NCI-H446 treated with DMSO at 0.1 percent for 48 hours (cell line): ENCODE data around the gene ADGRG2.
"Not testable (repeated sequence)": the region's sequence is repeated elsewhere in the genome, so short reads cannot be mapped to it uniquely, and the experiment has no call there.

Source experiments
- DNase-seq: peaks from one replicate; lab custom pipeline; 2025; lab: John Stamatoyannopoulos, UW

The ADGRG2 gene

DNA sequence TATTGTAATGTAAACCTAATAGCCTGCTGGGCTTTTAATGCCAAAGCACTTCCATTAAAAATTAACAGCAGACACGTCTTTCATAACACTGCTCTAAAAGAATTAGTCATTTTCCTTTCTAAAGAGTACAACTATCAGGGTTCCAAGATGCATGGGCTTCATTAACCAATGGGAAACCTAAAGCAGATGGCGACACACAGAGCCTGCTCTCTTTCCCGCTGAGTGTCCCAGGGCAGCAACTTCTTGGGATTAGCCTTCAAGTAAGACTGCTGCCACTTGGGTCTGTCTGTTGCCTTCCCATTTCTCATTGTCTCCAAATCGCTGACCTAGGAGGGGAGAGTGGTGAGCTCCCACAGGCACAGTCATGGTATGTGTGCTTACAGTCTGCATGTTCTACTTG, 124.4 kb downstream of the ADGRG2 start:
- no peak for DNase-seq

DNA sequence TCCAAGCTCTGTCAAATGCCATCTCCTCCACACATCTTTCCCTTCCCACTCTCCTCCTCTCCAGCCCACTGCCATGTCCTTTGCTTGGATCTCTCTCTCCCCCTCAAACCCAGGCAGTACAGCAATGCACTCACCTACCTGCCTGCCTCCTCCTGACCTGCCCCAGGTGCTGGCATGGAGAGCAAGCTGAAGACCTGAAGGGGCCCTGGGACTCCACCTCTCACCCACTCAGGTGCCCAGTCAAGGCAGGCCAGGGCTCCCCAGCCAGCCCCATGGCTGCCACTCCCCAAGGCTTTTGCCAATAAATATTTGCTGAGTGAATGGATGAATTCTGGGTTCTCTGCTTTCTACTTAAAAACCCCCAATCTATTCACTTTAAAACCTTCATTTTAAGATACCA, 125.7 kb downstream of the ADGRG2 start:
- no peak for DNase-seq

DNA sequence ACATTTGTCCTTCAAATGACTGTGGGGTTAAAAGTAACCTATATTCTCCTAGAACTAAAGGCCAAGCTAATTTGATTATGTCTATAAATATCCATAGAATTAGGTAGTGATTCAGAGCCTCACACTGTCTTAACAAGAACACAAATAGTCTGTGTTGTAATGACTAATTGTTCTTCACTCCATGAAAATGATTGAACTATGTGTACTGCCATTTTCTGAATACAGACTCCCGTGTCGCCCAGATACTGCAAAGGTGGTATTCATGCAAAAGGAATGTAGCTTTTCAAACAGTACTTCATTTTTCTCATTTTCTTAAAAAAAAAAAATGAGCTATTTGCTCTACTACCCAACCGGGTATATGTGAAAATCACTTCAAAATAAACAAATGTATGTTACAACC, 127.0 kb downstream of the ADGRG2 start:
- no peak for DNase-seq

DNA sequence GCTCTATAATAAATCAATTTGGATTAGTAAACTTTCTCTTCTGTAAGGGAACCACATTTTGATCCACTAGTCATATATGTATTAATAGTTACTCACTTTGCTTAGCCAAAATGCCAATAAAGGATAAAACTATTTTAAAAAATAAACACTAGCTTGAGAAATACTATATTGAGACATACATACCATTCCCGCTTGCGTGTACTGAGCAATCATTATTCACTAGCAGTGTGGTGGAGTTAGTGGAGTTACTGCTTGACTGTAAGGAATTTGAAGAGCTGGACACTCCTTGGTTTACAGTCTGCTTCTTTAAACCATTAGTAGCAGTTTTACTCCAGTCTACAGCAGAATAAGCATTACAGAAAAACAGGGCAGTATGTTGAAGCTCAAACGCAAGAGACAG, 127.6 kb downstream of the ADGRG2 start:
- DNase-seq: no peak

DNA sequence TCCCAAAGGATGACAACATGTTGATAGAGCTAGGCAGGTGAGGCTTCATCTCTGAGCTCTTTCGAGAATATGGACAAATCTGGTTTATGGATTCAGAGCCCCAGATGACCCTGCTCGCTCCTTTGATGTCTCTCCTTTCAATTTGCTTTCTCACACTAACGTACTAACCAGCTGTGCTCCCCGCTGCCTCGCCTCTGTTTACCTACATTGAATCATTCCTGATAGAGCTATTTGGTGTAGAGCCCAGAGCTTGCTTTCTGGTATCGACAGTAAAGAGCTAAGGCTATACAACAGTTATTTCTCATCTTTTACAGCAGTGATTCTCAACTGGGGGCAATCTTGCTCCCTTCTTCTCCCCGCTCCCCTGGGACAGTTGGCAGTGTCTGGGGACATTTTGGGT, 129.4 kb downstream of the ADGRG2 start:
- DNase-seq: no peak

DNA sequence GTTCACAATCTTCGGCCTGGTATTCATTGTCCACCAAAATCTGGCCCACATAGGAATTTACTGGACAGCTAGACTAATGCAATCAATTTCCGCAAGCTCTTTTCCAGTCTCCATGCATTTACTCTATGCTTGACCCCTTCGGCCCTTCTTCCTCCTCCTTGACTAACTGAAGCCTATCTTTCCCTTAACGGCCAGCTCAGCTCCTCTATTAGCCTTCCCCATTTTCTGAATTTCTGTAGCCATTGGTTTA, 137.2 kb downstream of the ADGRG2 start:
- no peak for DNase-seq

DNA sequence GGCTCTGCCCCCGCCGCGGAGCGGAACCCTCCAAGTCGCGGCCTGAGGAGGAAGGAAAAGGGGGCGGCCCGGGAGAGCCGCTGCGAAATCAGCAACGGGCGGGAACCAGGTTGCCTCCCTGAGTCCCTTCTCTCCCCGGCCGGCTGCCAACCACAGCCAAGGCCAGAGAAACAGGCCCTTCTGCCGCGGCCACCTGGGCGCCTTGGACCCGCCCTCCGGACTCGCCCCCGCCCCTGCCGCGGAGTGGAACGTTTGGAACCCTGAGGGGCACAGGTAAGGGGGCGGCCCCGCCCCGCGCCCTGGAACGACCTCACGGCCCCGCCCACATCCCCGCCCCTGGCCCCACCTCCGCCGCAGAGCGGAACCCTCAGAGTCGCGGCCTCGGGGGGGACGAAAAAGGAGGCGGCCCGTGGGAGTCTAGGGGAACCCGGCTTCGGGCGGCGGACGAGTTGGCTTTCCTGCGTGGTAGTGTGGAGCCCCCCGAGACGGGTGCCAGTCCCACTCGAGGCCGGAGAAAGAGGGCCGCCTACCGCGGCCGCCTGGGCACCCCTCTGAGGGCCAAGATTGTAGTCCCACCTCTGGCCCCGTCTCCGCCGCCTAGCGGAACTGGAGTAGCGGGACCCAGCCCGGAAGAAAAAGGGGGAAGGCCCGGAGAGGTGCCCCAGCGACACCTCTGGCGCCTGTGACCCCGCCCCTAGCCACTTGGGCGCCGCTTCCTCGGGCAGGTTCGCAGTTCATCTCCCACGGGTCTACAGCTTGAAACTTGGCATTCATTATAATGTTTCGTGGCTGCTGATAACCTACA, 137.7 kb downstream of the ADGRG2 start:
- peak; percentile 47 for DNase-seq

DNA sequence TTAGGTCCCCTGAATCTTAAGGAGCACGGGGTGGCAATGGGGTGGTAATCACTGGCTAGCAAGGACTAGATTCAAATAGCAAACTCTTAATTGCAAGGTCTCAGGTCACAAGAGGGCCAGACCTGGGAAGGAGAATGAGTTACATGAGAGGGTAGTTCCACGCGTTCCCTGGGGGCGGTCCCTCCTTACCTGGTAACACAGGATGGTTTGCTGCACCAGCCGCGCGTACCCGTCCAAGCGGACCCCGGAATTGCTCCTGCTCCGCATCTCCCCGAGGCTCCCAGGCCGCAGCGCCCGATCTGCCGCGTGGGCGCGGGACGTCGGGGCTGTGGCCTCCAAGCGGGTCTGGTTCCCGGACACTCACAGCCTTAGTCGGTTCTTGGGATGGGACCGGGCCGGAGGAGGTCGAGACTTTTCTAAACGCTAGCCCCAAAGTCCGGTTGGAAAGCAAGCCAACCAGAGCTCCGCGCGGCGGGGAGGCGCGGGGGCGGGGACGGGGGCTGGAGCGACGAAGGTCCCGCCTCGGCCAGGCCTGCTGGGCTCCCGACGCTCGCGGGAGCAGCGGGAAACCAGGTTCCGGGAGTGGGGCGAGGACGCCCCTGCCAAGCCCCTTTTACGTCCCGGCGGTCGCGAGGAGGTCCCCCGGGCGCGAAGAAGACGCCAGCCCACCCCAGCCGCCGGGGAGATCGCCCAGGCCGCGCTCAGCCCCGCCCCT, 138.4 kb downstream of the ADGRG2 start, which contains the start of gene PHKA2:
TSS of gene PHKA2 (minus strand) at position 449 of the 715 bp plus-strand sequence. CDS start at position 267, 182 bp downstream.
- no peak for DNase-seq

DNA sequence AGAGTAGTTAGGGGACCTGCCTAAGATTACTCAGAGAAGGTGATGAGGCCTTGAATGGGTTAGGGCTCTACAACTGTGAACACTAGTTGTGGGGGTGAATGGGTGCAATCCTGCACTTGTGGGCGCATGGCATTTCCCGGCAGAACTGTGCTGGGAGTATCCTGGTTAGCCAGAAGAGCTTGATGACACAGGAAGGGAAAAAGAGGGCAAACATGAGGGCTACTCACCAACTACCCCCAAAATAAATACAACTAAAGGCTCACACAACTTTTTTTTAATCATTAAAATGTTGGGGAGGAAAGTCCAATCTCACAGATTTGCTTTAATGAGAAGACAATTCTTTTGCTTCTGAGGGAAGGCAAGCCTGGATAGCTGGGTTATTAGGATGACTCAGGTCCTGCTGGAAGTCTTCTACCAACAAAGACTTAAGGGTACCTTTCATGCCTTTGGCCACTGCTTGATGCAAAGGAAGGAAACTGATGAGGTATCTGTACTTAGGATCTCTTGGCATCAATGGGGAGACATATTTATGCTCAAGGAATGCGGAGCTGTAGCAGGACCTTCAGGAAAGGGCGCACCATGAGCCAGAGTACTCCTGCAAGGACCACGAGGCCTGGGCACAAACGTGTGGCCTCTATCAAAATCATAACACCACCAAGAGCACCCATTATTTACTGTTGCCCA, 141.0 kb downstream of the ADGRG2 start:
- DNase-seq: no peak

DNA sequence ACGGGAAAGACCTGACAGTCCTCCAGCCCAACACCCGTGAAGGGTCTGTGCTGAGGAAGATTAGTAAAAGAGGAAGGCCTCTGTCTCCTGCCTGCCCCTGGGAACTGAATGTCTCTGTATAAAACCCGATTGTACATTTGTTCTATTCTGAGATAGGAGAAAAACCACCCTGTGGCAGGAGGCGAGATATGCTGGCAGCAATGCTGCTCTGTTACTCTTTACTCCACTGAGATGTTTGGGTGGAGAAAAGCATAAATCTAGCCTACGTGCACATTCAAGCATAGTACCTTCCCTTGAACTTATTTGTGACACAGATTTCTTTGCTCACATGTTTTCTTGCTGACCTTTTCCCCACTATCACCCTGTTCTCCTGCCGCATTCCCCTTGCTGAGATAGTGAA, 142.0 kb downstream of the ADGRG2 start:
- not testable (repeated sequence) for DNase-seq

DNA sequence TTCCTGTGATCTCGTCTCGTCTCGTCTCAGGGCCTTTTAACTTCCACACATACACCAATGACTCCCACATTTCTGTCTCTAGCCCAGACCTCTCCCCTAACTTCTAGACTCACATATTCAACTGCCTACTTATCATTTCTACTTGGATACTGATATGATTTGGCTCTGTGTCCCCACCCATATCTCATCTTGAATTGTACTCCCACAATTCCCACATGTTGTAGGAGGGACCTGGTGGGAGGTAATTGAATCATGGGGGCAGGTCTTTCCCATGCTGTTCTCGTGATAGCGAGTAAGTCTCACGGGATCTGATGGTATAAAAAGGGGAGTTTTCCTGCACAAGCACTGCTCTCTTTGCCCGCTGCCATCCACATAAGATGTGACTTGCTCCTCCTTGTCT, 147.3 kb downstream of the ADGRG2 start:
- no peak for DNase-seq

DNA sequence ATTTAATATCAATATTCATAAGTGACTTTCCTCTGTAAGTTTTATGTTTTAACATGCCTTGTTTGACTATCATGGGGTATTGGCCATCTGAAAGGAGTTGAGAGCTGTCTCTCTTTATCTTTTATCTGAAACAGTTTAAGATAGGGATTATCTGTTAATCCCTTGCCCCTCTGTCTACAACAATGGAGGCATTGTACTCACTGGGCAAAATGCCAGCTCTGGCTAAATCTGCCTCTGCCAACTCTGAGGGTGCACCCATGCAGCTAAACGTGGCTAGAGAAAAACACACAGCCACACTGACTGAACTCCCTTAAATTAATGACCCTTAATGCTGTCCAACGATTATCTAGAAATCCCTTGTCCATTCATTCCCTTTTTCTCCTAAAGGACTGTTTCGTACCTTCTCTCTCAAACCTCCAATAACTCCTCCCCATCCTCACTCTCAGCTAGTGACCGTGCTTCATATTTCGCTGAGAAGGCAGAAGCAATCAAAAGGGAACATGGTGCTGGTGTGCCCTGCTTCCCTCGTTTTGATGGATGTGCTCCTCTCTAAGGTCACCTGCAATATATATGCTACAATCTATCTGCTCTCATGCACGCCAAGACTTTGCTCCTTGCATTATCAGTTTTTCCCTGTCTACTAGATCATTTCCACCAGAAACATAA, 148.6 kb downstream of the ADGRG2 start:
- no peak for DNase-seq

DNA sequence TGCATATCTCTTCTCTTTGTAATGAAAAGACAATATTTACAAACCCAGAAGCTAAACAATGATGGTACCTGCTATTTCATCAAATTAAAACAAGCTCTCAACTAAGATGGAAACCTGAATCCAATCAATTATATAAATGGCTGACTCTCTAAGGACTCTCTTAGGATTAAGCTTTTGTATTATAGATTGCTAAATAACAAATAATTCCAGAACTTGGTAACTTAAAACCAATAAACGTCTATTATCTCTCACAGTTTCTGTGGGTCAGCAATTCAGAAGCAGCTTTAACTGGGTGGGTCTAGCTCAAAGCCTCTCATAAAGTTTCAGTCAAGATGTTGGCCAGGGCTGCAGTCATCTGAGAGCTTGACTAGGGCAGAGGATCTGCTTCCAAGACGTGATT, 150.8 kb downstream of the ADGRG2 start:
- DNase-seq: no peak

DNA sequence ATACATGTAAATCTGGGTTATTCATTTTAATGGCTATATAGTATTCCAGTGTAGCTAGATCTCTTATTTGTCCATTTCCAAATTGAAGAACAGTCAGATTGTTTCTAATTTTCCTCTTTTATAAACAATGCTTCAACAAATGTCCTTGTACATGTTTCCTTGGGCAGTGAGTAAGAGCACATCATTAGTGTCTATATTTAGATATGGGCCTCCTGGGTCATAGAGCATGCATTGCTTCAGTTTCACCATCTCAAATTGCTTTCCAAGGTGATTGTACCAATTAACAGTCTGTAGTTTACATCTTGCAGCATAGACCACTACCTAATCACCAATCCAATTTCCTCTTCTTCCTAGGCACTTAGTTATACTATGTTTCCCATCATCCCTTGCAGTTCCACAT, 151.8 kb downstream of the ADGRG2 start:
- no peak for DNase-seq

DNA sequence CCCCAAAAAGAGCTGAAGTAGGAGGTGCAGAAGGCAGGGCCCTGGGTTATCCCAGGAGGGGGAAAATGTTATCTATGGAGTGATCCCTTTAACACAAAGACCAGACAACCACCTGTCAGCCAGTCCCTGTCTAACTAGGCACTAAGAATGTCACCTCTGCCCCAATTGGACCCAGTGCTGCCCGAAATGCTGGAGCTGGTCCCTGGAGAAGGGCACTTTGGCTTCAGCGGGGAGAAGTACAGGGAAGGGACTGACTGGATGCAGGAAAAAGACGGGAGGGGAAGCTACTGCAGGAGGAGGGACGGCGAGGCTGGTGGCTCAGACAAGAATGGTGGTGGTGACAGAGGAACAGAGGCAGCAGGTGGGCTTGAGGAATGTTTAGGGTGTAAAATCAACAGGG, 155.6 kb downstream of the ADGRG2 start:
- DNase-seq: no peak

DNA sequence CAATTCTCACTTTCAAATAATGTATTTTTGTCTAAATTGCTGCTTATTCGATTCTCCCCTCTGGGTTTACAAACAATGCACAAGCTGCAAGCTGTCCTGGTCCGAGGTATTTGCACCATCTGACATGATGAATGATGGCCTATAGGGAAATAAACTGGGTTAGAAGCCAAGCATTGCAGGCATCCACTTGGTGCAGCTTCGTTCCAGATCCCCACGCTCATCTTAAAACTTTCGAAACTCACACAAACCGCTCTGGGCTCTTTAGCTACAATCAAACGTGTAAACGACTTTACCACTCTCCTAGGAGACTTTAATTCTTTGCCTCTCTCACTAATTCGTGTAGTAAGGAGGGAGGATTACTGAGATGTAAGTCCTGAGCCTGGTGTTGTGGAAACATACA, 157.4 kb downstream of the ADGRG2 start:
- no peak for DNase-seq

DNA sequence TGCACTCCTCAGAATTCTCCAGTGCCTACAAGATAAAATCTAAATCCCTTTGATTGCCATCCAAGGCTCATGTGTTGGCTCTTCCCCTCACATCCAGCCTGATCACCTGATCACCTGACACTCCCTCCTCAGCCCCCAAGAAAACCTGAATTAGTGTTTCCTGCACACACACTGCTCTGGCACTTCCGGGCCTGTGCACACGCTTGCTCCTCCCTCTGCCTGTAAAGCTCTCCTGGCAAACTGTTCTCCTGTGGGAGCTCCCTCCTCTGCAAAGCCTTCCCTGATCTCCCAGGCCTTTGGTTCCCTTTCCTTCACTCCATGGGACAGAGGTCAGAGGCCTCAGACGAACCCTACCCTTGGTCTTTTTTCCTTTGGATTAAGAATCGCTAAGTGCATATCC, 158.2 kb downstream of the ADGRG2 start:
- no peak for DNase-seq

DNA sequence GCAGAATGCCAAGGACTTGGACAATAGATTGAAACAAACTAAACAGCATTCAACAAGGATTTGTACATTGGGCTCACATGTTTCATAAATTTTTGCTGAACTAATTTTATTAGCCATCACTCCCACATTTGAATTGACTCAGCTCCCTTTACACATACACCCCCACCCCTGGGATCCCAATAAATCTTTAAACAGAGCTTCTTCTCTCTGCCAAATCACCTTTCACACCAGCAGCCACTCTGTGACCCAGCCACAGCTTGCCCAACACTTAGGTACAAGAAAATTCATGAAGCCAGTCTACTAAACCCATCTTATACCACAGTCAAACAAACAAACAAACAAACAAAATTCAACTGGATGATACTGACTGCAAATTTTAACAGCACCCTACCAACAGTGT, 159.9 kb downstream of the ADGRG2 start:
- DNase-seq: no peak

DNA sequence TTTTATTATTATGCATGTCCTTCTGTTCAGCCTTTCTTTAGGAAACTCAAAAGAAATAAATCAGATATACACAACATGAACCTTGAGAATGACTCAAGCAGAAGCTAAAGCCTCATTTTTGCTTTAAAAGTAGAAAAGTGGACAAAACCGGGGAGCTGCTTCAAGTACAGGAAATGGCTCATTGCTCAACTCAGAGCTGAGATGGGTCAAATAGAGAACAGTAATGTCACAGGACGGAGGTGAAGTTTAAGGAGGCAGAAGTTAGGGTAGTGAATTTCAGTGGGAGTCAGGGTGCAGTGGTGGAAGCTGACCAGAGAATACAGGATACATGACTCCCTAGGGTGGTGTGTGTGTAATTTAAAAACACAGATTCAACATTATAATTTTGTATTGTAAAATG, 160.6 kb downstream of the ADGRG2 start:
- DNase-seq: no peak

DNA sequence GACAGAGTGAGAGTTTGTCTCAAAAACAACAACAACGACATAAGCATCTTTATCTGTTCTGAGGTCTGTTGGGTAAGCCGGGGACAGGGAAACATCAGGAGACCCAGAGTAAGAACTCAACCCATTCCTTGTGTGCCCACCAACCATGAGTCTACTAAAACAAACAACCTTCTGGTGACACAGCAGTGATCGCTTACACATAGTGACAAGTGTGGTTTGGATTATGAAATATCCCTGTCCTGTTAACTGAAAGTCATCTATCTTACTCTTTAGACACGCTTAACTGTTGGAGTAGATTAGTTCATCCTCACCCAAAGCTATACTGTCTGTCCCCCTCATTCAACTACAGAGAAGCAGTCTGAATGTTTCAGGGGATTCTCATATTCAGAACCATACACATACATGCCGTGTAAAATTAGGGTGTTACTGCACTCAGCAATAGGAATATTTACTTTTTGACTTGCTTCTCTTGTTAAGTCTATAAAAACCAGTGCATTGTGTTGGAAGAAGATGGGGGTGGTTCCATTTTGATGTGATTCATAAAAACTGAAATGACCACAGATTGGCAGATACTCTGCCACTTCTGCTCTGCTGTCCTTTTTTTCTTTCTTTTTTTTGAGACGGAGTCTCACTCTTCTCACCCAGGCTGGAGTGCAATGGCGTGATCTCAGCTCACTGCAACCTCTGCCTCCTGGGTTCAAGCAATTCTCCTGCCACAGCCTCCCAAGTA, 165.8 kb downstream of the ADGRG2 start:
- DNase-seq: no peak

DNA sequence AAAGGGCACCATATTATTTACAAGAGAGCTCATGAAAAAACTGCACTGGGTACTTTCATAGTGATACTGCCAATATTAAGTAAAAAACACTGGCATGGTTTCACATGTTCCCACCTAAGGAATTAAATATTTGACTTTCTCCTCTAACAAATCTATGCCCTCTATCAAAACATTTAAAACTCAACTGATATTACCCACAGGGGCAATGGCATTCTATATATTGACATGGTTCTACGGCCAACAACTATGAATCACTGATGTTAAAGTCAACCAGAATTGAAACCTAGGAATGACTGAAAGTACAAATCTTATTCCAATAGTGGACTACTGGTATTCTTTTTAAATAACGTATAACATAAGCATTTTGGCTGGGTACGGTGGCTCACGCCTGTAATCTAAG, 166.6 kb downstream of the ADGRG2 start:
- DNase-seq: no peak

DNA sequence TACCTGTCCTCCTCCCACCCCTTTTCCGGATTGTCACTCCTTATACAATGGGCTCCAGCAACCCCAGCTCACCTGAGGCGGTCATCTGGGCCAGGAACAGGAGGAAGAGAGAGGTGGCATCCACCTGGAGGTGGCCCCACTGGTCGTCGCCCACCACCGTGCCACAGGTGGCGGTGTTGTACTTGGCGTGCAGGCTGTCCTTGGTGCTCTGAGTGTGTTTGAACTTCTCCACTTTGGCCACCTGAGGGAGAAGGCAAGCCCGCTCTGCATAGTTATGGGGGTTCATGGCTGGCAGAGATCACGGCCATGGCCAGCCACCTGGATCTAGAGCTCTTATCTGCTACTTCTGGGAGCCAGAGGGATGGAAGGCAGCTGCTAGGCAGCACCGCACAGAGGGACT, 171.2 kb downstream of the ADGRG2 start:
- DNase-seq: no peak
